ENCODE data around the gene IGFL3. TPM values are rescaled to one million over a fixed set of nuclear protein-coding genes. Genes with fewer than 3 reads are reported as not detected.

IGFL3 gene
- total RNA-seq, 1 donor from 2014 or later, result not detected

DNA sequence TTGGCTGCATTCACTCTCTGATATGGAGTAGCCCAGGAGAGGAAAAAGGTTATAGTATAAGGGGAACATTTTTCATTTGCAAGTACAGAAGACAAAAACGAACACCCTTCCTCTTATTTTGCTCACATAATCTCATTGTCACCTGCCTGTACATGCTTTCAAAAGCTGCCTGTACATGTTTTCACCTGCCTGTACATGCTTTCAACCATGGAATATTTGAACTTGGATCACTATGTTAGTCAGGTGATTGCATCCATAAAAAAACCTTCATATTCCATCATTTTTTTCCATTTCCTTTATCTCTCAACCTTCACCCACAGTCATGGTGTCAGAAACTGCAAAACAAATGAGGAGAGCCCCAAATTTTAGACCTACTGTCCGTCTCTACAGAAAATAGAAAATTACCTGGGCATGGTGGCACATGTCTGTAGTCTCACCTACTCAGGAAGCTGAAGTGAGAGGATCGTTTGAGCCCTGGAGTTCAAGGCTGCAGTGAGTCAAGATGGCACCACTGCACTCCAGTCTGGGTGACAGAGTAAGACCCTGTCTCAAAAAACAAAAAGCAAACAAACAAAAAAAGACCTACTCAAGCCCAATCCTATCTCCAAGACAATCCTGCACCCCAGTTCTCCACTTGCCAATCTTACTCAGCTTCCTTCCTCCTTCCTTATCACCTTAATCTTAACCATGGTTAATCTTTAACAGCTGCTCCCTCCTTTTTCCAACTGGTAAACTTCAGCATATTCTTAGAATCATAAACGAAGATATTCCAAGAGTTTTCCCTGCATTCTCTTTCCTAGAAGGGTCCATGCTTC is 35.1 kb upstream of the IGFL3 start:
- no peaks in the 10 kb centered on the region for H3K36me3 ChIP-seq
- H3K27ac ChIP-seq, result no peak overlapping the region
- intact Hi-C loops (cut with DNase I), result no loop called here
- no peaks in the 10 kb centered on the region for H3K27me3 ChIP-seq
- TF ChIP-seq, protein P1, sequence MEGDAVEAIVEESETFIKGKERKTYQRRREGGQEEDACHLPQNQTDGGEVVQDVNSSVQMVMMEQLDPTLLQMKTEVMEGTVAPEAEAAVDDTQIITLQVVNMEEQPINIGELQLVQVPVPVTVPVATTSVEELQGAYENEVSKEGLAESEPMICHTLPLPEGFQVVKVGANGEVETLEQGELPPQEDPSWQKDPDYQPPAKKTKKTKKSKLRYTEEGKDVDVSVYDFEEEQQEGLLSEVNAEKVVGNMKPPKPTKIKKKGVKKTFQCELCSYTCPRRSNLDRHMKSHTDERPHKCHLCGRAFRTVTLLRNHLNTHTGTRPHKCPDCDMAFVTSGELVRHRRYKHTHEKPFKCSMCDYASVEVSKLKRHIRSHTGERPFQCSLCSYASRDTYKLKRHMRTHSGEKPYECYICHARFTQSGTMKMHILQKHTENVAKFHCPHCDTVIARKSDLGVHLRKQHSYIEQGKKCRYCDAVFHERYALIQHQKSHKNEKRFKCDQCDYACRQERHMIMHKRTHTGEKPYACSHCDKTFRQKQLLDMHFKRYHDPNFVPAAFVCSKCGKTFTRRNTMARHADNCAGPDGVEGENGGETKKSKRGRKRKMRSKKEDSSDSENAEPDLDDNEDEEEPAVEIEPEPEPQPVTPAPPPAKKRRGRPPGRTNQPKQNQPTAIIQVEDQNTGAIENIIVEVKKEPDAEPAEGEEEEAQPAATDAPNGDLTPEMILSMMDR (IDR thresholded peaks at IDR 0.05), result no peak
- DNase-seq (ENCODE audit: low spot score in 2 of 2), result no peak
- no peaks in the 10 kb centered on the region for H3K4me1 ChIP-seq
- H3K9me3 ChIP-seq, result peaks cover 4 to 13% of the 10 kb centered on the region in 2 donors
- H3K4me3 ChIP-seq, result no peak overlapping the region

DNA sequence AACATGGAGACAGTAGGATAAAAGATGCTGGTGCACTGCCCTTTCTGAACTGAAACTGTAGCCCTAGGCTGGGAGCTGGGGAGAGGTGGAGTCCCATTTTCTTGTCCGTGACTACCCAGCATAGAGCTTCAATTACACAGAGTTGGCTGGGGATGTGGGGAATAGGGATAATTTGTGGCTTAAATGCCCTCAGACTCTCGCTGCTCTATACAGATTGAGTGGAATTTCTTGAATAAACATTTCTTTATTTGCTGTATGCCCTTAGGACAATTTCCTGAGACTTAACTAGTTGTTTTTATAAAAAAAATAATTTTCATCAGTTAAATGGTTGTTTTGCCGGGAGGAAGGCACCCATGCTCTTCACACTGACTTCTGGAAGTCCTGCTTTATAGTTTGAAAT is 30.7 kb upstream of the IGFL3 start:
- H3K4me3 ChIP-seq, result no peak overlapping the region
- H3K9me3 ChIP-seq, result no peaks in the 10 kb centered on the region
- H3K27me3 ChIP-seq, result no peaks in the 10 kb centered on the region
- intact Hi-C loops (cut with DNase I), result no loop called here
- DNase-seq (ENCODE audit: low spot score in 2 of 2), result no peak
- H3K36me3 ChIP-seq, result no peaks in the 10 kb centered on the region
- H3K27ac ChIP-seq, result no peak overlapping the region
- H3K4me1 ChIP-seq, result no peaks in the 10 kb centered on the region
- TF ChIP-seq, protein P1 (IDR thresholded peaks at IDR 0.05), result no peak

DNA sequence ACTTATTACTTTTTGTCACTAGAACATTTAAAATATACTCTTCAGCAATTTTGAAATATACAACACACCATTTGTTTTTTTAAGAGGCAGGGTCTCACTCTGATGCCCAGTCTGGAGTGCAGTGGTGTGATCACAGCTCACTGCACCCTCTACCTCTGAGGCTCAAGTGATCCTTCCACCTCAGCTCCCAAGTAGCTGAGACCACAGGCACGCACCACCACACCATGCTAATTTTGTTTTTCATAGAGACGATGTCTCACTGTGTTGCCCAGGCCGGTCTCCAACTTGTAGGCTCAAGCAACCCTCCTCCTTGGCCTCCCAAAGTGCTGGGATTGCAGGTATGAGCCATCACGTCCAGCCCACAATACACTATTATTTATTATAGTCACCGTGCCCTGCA is 26.1 kb upstream of the IGFL3 start:
- DNase-seq (ENCODE audit: low spot score in 2 of 2), result no peak
- intact Hi-C loops (cut with DNase I), result no loop called here
- no peak overlapping the region for H3K4me3 ChIP-seq
- H3K4me1 ChIP-seq, result no peaks in the 10 kb centered on the region
- H3K27me3 ChIP-seq, result no peaks in the 10 kb centered on the region
- H3K36me3 ChIP-seq, result no peaks in the 10 kb centered on the region
- TF ChIP-seq, protein P1 (IDR thresholded peaks at IDR 0.05), result no peak
- H3K27ac ChIP-seq, result no peak overlapping the region
- no peaks in the 10 kb centered on the region for H3K9me3 ChIP-seq

DNA sequence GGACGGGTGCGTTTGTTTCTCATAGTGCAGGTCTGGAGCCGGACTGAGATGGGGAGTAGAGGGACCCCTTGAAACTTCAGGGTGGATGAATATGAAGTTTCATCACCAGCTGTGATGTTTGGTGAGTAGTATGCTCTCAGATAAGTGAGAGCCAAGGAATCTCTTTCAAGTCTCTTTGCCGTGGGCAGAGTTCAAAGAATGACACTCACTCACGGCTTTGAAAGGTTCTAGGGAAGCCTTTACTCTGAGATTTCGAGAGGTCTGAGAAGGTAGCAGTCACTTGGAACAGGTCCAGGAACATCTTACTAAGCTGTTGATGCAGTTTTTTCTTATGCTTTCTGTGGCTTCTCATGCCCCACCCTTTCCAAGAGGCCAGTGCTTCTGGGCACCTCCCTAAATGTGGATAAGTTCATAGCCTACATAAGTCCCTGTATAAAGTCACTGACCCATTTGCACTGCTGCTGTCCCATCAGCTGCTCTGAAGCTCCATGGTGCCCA is 23.4 kb upstream of the IGFL3 start, which contains the start of gene IGFL2:
TSS of gene IGFL2 (plus strand) at position 448 of the 498 bp plus-strand sequence. CDS start at position 489, 41 bp downstream.
- Histone ChIP-seq H3K4me1 (no peaks in the 10 kb centered on the region), H3K9me3 (no peaks in the 10 kb centered on the region), H3K4me3 (no peak within 1 kb of the TSS), H3K36me3 (no peaks in the 10 kb centered on the region), H3K27me3 (no peaks in the 10 kb centered on the region), H3K27ac (no peak within 1 kb of the TSS)
- no peak for DNase-seq (ENCODE audit: low spot score in 2 of 2)
- intact Hi-C loops (cut with DNase I), result no loop called here
- TF ChIP-seq, protein P1 (IDR thresholded peaks at IDR 0.05), result no peak

DNA sequence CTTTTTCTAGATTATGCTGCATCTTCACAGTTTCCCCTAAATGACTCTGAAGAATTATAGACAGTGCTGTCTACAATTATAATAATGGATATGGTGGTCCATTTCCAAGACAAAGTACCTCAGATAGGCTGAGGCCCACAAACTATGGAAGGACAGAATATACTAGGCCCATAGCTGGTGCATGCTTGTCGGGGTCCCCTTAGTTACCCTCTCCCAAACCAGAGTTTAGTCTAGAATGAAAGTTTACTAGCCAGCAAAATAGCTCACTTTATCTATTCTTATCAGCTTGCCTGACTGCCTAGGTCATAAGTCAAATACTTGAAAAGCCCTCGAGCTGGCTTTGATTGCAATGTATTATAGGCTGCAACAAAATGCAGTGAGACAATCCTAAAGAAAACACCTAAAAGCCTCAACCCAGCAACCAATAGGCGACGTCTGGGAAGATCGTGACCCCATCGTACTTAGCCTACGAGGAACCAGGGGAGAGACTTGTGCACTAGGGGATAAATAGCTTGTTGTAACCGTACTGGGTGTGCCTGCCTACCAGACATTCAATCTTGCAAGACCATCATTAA is 22.8 kb upstream of the IGFL3 start:
- TF ChIP-seq, protein P1 (IDR thresholded peaks at IDR 0.05), result no peak
- Histone ChIP-seq H3K27ac (no peak overlapping the region), H3K36me3 (no peaks in the 10 kb centered on the region), H3K4me3 (no peak overlapping the region), H3K27me3 (no peaks in the 10 kb centered on the region), H3K4me1 (no peaks in the 10 kb centered on the region), H3K9me3 (no peaks in the 10 kb centered on the region)
- intact Hi-C loops (cut with DNase I), result no loop called here
- no peak for DNase-seq (ENCODE audit: low spot score in 2 of 2)

All from ascending aorta (tissue), 2 donors.